Embryonic facial prominence (tissue), 1 donor: ENCODE measurements around the gene PSMA4.
A peak's percentile ranks its signal among the peaks of the same experiment; 100 is the strongest.
"Not testable (repeated sequence)": the region's sequence is repeated elsewhere in the genome, so short reads cannot be mapped to it uniquely, and the experiment has no call there.

Experiments used
- DNase-seq: peaks from one replicate; pipeline ENCODE4 v3.0.0-alpha.2; 2016; ENCODE audit errors: extremely low spot score

PSMA4 gene

GRCh38 chr15:78540141-78540870 is at the start of gene PSMA4:
Gene PSMA4, plus strand, starts transcription at chr15:78540444. Its CDS starts 1,484 bp downstream, at chr15:78541928.
- peak; percentile 64 for DNase-seq

- no peak for DNase-seq
These were observed 47.4 kb upstream of the PSMA4 start for GRCh38 chr15:78492872-78493271.

- no peak for DNase-seq
These were observed 38.4 kb upstream of the PSMA4 start for GRCh38 chr15:78501857-78502256.

- DNase-seq = no peak
These were observed 37.6 kb upstream of the PSMA4 start for GRCh38 chr15:78502641-78503040.

- peak; percentile 96 for DNase-seq
These were observed 33.0 kb upstream of the PSMA4 start, which contains the start of gene HYKK for GRCh38 chr15:78506971-78507830. Gene HYKK, plus strand, starts transcription at chr15:78507577. Its CDS starts 5,512 bp downstream, at chr15:78513089.

- DNase-seq = no peak
These were observed 32.4 kb upstream of the PSMA4 start for GRCh38 chr15:78507831-78508160.

GRCh38 chr15:78508272-78508671 is 32.0 kb upstream of the PSMA4 start:
- DNase-seq = no peak

GRCh38 chr15:78509726-78510312 is 30.4 kb upstream of the PSMA4 start:
- no peak for DNase-seq

GRCh38 chr15:78520035-78520434 is 20.2 kb upstream of the PSMA4 start:
- DNase-seq = not testable (repeated sequence)

- DNase-seq = no peak
These were observed 16.0 kb upstream of the PSMA4 start for GRCh38 chr15:78524230-78524629.

GRCh38 chr15:78527325-78527724 is 12.9 kb upstream of the PSMA4 start:
- no peak for DNase-seq

- no peak for DNase-seq
These were observed 6.9 kb upstream of the PSMA4 start for GRCh38 chr15:78533331-78533730.

GRCh38 chr15:78536134-78536533 is 4.1 kb upstream of the PSMA4 start:
- no peak for DNase-seq

- peak; percentile 10 for DNase-seq
These were observed 2.9 kb upstream of the PSMA4 start for GRCh38 chr15:78537266-78537905.

GRCh38 chr15:78538358-78538757 is 1.9 kb upstream of the PSMA4 start:
- DNase-seq = no peak

- not testable (repeated sequence) for DNase-seq
These were observed 642 bp upstream of the PSMA4 start for GRCh38 chr15:78539464-78540140.

GRCh38 chr15:78540871-78541743 is 863 bp downstream of the PSMA4 start:
- DNase-seq = no peak

GRCh38 chr15:78541744-78542034 is 1.4 kb downstream of the PSMA4 start:
- no peak for DNase-seq

GRCh38 chr15:78542647-78543046 is 2.4 kb downstream of the PSMA4 start:
- no peak for DNase-seq

GRCh38 chr15:78550194-78550593 is 9.9 kb downstream of the PSMA4 start:
- no peak for DNase-seq

GRCh38 chr15:78550815-78551214 is 10.6 kb downstream of the PSMA4 start:
- no peak for DNase-seq
